ENCODE measurements around the gene CD34.

The CD34 gene

GRCh38 chr1:207921321-207921720 lies 10.4 kb upstream of the CD34 start:
- no peak overlapping the region for H3K4me3 ChIP-seq (ENCODE audit: low read depth, low read length)
- no peak for DNase-seq (ENCODE audit: low read depth)
- TF ChIP-seq, protein P1, sequence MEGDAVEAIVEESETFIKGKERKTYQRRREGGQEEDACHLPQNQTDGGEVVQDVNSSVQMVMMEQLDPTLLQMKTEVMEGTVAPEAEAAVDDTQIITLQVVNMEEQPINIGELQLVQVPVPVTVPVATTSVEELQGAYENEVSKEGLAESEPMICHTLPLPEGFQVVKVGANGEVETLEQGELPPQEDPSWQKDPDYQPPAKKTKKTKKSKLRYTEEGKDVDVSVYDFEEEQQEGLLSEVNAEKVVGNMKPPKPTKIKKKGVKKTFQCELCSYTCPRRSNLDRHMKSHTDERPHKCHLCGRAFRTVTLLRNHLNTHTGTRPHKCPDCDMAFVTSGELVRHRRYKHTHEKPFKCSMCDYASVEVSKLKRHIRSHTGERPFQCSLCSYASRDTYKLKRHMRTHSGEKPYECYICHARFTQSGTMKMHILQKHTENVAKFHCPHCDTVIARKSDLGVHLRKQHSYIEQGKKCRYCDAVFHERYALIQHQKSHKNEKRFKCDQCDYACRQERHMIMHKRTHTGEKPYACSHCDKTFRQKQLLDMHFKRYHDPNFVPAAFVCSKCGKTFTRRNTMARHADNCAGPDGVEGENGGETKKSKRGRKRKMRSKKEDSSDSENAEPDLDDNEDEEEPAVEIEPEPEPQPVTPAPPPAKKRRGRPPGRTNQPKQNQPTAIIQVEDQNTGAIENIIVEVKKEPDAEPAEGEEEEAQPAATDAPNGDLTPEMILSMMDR (IDR thresholded peaks at IDR 0.05; ENCODE audit: control insufficient read depth, extremely low read depth, insufficient read depth): no peak

DNA sequence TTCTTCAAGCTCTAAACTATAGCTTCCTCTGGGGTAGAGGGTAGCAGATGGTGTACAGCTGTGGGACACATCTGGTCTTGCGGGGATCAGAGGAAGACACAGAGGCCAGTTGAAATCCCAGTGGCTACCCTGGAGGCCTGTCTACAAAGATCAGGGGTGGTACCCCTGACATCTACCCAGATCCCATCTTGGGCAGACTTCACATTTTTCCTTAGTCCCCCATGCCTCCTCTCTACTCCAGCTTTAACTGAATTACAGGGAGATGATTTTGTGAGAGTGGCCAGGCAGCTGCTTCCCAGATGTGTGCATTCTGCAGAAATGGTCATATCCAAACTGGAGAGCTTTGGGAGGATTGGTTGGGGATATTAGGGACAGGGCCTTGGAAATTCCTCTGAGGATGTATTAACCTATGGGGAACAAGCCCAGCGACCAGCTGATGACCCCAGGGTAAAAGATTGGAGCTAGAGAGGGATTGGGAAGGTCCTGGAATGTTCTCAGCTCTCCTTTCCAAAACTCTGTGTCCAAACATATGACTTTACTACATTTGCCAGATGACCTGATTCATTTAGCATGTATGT lies 9.6 kb upstream of the CD34 start:
- no peak overlapping the region for H3K4me3 ChIP-seq (ENCODE audit: low read depth, low read length)
- DNase-seq (ENCODE audit: low read depth): no peak
- TF ChIP-seq, protein P1 (IDR thresholded peaks at IDR 0.05; ENCODE audit: control insufficient read depth, extremely low read depth, insufficient read depth): no peak

GRCh38 chr1:207919523-207920170 lies 8.7 kb upstream of the CD34 start:
- no peak for DNase-seq (ENCODE audit: low read depth)
- TF ChIP-seq, protein P1 (IDR thresholded peaks at IDR 0.05; ENCODE audit: control insufficient read depth, extremely low read depth, insufficient read depth): no peak
- H3K4me3 ChIP-seq (ENCODE audit: low read depth, low read length): no peak overlapping the region

DNA sequence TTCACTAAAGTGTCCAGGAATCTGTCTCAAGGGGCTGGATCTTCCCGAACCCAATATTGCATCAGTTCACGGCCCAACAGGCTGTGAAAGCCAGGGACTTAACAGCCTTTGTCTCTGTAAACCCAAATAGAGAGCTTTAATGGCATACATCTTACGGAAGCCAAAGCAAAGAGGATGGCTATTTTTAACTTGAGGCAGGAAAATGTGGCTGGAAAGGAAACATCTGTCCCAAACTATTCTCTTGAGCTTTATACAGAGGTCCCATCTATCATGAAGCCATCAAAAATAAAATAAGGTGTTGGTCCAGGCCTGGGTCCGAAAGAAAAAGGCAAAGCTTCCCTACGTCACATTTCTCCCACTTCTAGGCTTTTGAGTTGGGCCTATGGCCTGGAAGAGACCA lies 7.7 kb upstream of the CD34 start:
- TF ChIP-seq, protein P1 (IDR thresholded peaks at IDR 0.05; ENCODE audit: control insufficient read depth, extremely low read depth, insufficient read depth): no peak
- DNase-seq (ENCODE audit: low read depth): no peak
- H3K4me3 ChIP-seq (ENCODE audit: low read depth, low read length): no peak overlapping the region

GRCh38 chr1:207918011-207918410 lies 7.1 kb upstream of the CD34 start:
- no peak overlapping the region for H3K4me3 ChIP-seq (ENCODE audit: low read depth, low read length)
- DNase-seq (ENCODE audit: low read depth): no peak
- TF ChIP-seq, protein P1 (IDR thresholded peaks at IDR 0.05; ENCODE audit: control insufficient read depth, extremely low read depth, insufficient read depth): no peak

GRCh38 chr1:207917080-207917479 lies 6.2 kb upstream of the CD34 start:
- no peak overlapping the region for H3K4me3 ChIP-seq (ENCODE audit: low read depth, low read length)
- TF ChIP-seq, protein P1 (IDR thresholded peaks at IDR 0.05; ENCODE audit: control insufficient read depth, extremely low read depth, insufficient read depth): no peak
- no peak for DNase-seq (ENCODE audit: low read depth)

- TF ChIP-seq, protein P1 (IDR thresholded peaks at IDR 0.05; ENCODE audit: control insufficient read depth, extremely low read depth, insufficient read depth): no peak
- H3K4me3 ChIP-seq (ENCODE audit: low read depth, low read length): no peak overlapping the region
- no peak for DNase-seq (ENCODE audit: low read depth)
These were observed 3.0 kb upstream of the CD34 start for GRCh38 chr1:207913951-207914350.

All from LNCaP clone FGC (cell line).